Endothelial cell of umbilical vein (primary cell): ENCODE measurements around the gene NLGN1. TPM values are rescaled to one million over a fixed set of nuclear protein-coding genes. Genes with fewer than 3 reads are reported as not detected.

Experiments used
- BruUV-seq: library from RNA; stranded (reverse); fragments of 400-500 nt; replicated peaks from 2 replicates; lab custom pipeline; 2021; lab: Mats Ljungman, UMichigan
- CTCF ChIA-PET: fragments of 300-600, 350-600 bp; sonication (Branson Sonifier 250); formaldehyde crosslinking; loops from one replicate; lab custom pipeline; 2021; ENCODE audit warnings: antibody characterized with exemption, inconsistent platforms; lab: Charles Lee
- POLR2A ChIA-PET: fragments of 300-600, 350-600 bp; sonication (Branson Sonifier 250); formaldehyde crosslinking; loops from one replicate; lab custom pipeline; 2021; ENCODE audit warnings: antibody characterized with exemption, inconsistent platforms; lab: Charles Lee
- DNase-seq: peaks from one replicate; pipeline ENCODE4 v3.0.0-alpha.2; 2011; ENCODE audit warnings: low read depth, low spot score
- FAIRE-seq: peaks from 2 replicates; lab custom pipeline; 2011; peaks lifted over from hg19 to GRCh38; lab: Jason Lieb, UNC
- H2AFZ ChIP-seq: 2 replicates; pipeline ENCODE4 v1.6.0; 2012; ENCODE audit warnings: low read depth, low read length, control low read depth, inconsistent platforms
- H3K27ac ChIP-seq: 2 replicates; pipeline ENCODE4 v1.5.1; 2011; ENCODE audit warnings: low read depth, mild to moderate bottlenecking, control low read depth, low read length, moderate library complexity; ENCODE audit not compliant: insufficient read depth
- H3K27me3 ChIP-seq, 2 experiments: 2 replicates each; pipeline versions ENCODE4 v1.6.0 to v1.6.1; 2011; ENCODE audit warnings: low read length in 2 of 2, mixed read lengths in 1 of 2; ENCODE audit not compliant: control insufficient read depth in 2 of 2, insufficient read depth in 2 of 2
- H3K36me3 ChIP-seq, 2 experiments: 2 replicates in 1 of 2; 3 replicates in 1 of 2; pipeline ENCODE4 v1.5.1; 2011; ENCODE audit warnings: low read length in 2 of 2, mild to moderate bottlenecking in 1 of 2, moderate library complexity in 1 of 2; ENCODE audit not compliant: control insufficient read depth in 2 of 2, insufficient read depth in 2 of 2; ENCODE audit errors: extremely low read depth in 1 of 2
- H3K4me1 ChIP-seq: 3 replicates; pipeline ENCODE4 v1.5.1; 2011; ENCODE audit warnings: mild to moderate bottlenecking, low read length; ENCODE audit not compliant: control insufficient read depth, insufficient read depth; ENCODE audit errors: extremely low read depth
- H3K4me2 ChIP-seq: 2 replicates; pipeline ENCODE4 v1.6.1; 2011; ENCODE audit warnings: low read length, control low read depth, mixed read lengths; ENCODE audit not compliant: insufficient read depth
- H3K4me3 ChIP-seq, 3 experiments: fragments of 200-600 bp in 1 of 3; sonication (generic), shearing (Covaris generic) in 1 of 3; replicated peaks in 1 of 3; 2 replicates each; pipeline ENCODE4 v1.5.1; 2011 to 2016; ENCODE audit warnings: control low read depth in 3 of 3, low read length in 3 of 3, mild to moderate bottlenecking in 2 of 3, inconsistent platforms in 1 of 3, low read depth in 1 of 3, moderate library complexity in 1 of 3; ENCODE audit not compliant: insufficient read depth in 1 of 3
- H3K79me2 ChIP-seq: 2 replicates; pipeline ENCODE4 v1.6.0; 2012; ENCODE audit warnings: low read length, inconsistent platforms; ENCODE audit not compliant: control insufficient read depth, insufficient read depth
- H3K9ac ChIP-seq: replicated peaks from 2 replicates; pipeline ENCODE3; 2011; ENCODE audit warnings: low read length, control low read depth; ENCODE audit not compliant: insufficient read depth; ENCODE audit errors: extremely low read depth
- H3K9me1 ChIP-seq: replicated peaks from 3 replicates; pipeline ENCODE4 v1.6.0; 2011; ENCODE audit warnings: mild to moderate bottlenecking, low read length; ENCODE audit not compliant: control insufficient read depth, insufficient read depth; ENCODE audit errors: extremely low read depth
- H3K9me3 ChIP-seq: replicated peaks from 2 replicates; pipeline ENCODE4 v1.5.1; 2012; ENCODE audit warnings: low read length, inconsistent platforms; ENCODE audit not compliant: control insufficient read depth, insufficient read depth
- H4K20me1 ChIP-seq: replicated peaks from 2 replicates; pipeline ENCODE3; 2011; ENCODE audit warnings: mild to moderate bottlenecking, low read length; ENCODE audit not compliant: control insufficient read depth, insufficient read depth; ENCODE audit errors: extremely low read depth
- EZH2 ChIP-seq: IDR thresholded peaks from 2 replicates; pipeline ENCODE4 v1.6.1; 2012; ENCODE audit warnings: borderline replicate concordance, low read depth, mild to moderate bottlenecking, moderate library complexity, low read length, inconsistent platforms; ENCODE audit not compliant: severe bottlenecking
- FOS ChIP-seq: IDR thresholded peaks from 2 replicates; pipeline ENCODE4 v1.6.1; 2011; ENCODE audit warnings: mild to moderate bottlenecking, low read length, moderate library complexity, borderline replicate concordance; ENCODE audit not compliant: insufficient read depth
- GATA2 ChIP-seq: IDR thresholded peaks from 2 replicates; pipeline ENCODE4 v1.7.0; 2011; ENCODE audit warnings: low read depth, mild to moderate bottlenecking, moderate library complexity, mixed read lengths, low read length; ENCODE audit not compliant: insufficient read length, insufficient read depth
- JUN ChIP-seq: IDR thresholded peaks from 2 replicates; pipeline ENCODE4 v1.6.1; 2011; ENCODE audit warnings: borderline replicate concordance, low read depth; ENCODE audit not compliant: insufficient read length, insufficient read depth
- MYC ChIP-seq: IDR thresholded peaks from one replicate; pipeline ENCODE4 v1.6.1; 2011; ENCODE audit warnings: mild to moderate bottlenecking, low read depth, low read length
- POLR2A ChIP-seq: IDR thresholded peaks from 2 replicates; pipeline ENCODE4 v1.6.1; 2012; ENCODE audit warnings: low read depth, mild to moderate bottlenecking, control low read depth, low read length
- POLR2AphosphoS5 ChIP-seq: IDR thresholded peaks from 2 replicates; pipeline ENCODE4 v1.6.1; 2012; ENCODE audit warnings: low read depth, mild to moderate bottlenecking, control low read depth, low read length, moderate library complexity; ENCODE audit not compliant: insufficient read depth
- dilution Hi-C: fragments of 300-500 bp; cut with MboI; formaldehyde crosslinking; loops from one replicate; pipeline ENCODE4 v1.15.0; 2019; ENCODE audit warnings: low sequenced_read_pairs; ENCODE audit not compliant: extremely low pct_ligation_motif_present
- intact Hi-C: fragments of 100-400 bp; cut with micrococcal nuclease; formaldehyde crosslinking; loops from one replicate; pipeline ENCODE4 v1.10.0; 2022
- polyA plus RNA-seq, 4 experiments: library from polyadenylated mRNA; depleted of rRNA in 3 of 4; stranded (reverse) in 3 of 4; unstranded in 1 of 4; fragments of >200 nt; gene quantifications; 2 replicates each; pipeline versions ENCODE4 v1.2.1 to v1.2.3, GENCODE V29; 2011 to 2012; ENCODE audit warnings: missing spikeins in 1 of 4
- total RNA-seq: library from RNA; stranded (reverse); gene quantifications from 2 replicates; pipeline ENCODE4 v1.2.3, GENCODE V29; 2021
- TF ChIP-seq, protein P1 (sequence below), 2 donors: IDR thresholded peaks; 1 replicate in 1 of 2; 2 replicates in 1 of 2; pipeline ENCODE4 v1.5.1; 2011; ENCODE audit warnings: low read length in 2 of 2, mild to moderate bottlenecking in 2 of 2, moderate library complexity in 2 of 2, control low read depth in 1 of 2, inconsistent platforms in 1 of 2, low read depth in 1 of 2; ENCODE audit not compliant: insufficient read depth in 1 of 2; ENCODE audit errors: extremely low read depth in 1 of 2
- TF ChIP-seq, protein P2 (sequence below): IDR thresholded peaks from 2 replicates; pipeline ENCODE4 v1.6.1; 2011; ENCODE audit not compliant: insufficient read depth, insufficient read length

NLGN1 gene
- total and polyA plus RNA-seq, 2 donors (not counting 3 experiments of a cell fraction or from before 2014, with no cell fraction given), result 7.9 to 16.3 TPM

DNA sequence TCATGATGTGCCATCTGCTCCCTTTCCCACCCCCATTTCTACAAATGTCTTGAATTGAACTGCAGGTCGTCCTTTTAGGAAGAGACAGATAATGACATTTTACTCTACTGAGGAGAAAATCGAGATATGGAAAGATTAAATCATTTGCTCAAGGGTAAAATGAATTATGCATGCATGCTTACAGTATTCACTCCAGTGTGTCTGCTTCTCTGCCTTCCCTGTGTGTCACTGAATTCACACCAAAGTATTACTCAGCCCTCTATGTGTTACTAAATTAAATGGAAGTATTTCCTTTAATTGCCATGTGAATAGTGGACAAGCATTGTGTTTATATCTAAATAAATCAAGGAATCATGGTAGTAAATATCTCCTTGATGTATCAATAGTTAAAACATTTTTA lies 449.0 kb downstream of the NLGN1 start:
- intact Hi-C loops (no loop called here), dilution Hi-C loops (no loop called here)

More for the DNA sequence above, 449.0 kb downstream of the NLGN1 start:
- FAIRE-seq (peak; percentile 31), DNase-seq (no peak)
- TF ChIP-seq EZH2, result no peak
- TF ChIP-seq, protein P1, sequence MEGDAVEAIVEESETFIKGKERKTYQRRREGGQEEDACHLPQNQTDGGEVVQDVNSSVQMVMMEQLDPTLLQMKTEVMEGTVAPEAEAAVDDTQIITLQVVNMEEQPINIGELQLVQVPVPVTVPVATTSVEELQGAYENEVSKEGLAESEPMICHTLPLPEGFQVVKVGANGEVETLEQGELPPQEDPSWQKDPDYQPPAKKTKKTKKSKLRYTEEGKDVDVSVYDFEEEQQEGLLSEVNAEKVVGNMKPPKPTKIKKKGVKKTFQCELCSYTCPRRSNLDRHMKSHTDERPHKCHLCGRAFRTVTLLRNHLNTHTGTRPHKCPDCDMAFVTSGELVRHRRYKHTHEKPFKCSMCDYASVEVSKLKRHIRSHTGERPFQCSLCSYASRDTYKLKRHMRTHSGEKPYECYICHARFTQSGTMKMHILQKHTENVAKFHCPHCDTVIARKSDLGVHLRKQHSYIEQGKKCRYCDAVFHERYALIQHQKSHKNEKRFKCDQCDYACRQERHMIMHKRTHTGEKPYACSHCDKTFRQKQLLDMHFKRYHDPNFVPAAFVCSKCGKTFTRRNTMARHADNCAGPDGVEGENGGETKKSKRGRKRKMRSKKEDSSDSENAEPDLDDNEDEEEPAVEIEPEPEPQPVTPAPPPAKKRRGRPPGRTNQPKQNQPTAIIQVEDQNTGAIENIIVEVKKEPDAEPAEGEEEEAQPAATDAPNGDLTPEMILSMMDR (IDR thresholded peaks at IDR 0.05; ENCODE audit: extremely low read depth in 1 of 2, insufficient read depth in 1 of 2, low read depth in 1 of 2, low read length in 2 of 2), result no peak
- TF ChIP-seq, protein P2, sequence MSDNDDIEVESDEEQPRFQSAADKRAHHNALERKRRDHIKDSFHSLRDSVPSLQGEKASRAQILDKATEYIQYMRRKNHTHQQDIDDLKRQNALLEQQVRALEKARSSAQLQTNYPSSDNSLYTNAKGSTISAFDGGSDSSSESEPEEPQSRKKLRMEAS, result no peak
- TF ChIP-seq JUN, result no peak
- TF ChIP-seq POLR2A, result no peak
- TF ChIP-seq FOS, result no peak
- TF ChIP-seq POLR2AphosphoS5, result no peak
- no peak for TF ChIP-seq MYC
- no peak for TF ChIP-seq GATA2
- H3K36me3 ChIP-seq, result no peaks in the 10 kb centered on the region
- no peaks in the 10 kb centered on the region for H3K9me3 ChIP-seq
- no TSS peak for BruUV-seq
- no peaks in the 10 kb centered on the region for H3K27me3 ChIP-seq
- no peaks in the 10 kb centered on the region for H3K4me1 ChIP-seq
- no peak overlapping the region for H3K4me3 ChIP-seq
- no peak overlapping the region for H2AFZ ChIP-seq
- H3K9me1 ChIP-seq, result no peaks in the 10 kb centered on the region
- POLR2A ChIA-PET, result no interaction called here
- H4K20me1 ChIP-seq, result no peaks in the 10 kb centered on the region
- no peak overlapping the region for H3K4me2 ChIP-seq
- CTCF ChIA-PET, result no interaction called here
- no peak overlapping the region for H3K27ac ChIP-seq
- no peak overlapping the region for H3K9ac ChIP-seq
- H3K79me2 ChIP-seq, result no peaks in the 10 kb centered on the region
